MM.1S (cell line): ENCODE measurements around the gene ATP8B2.
"Not testable (repeated sequence)": the region's sequence is repeated elsewhere in the genome, so short reads cannot be mapped to it uniquely, and the experiment has no call there.

Experiments
- DNase-seq: peaks from one replicate; pipeline ENCODE4 v3.0.0-alpha.2; 2015
- H2AFZ ChIP-seq: fragments of 300-600 bp; sonication (generic); 2 replicates; pipeline ENCODE4 v1.6.0; 2016; ENCODE audit warnings: antibody characterized with exemption, low read length
- H3F3A ChIP-seq: fragments of 300-600 bp; sonication (generic); 2 replicates; pipeline ENCODE4 v1.6.1; 2016; ENCODE audit warnings: mild to moderate bottlenecking, antibody characterized with exemption, low read length, moderate library complexity, mixed read lengths; ENCODE audit not compliant: insufficient read depth
- H3K27ac ChIP-seq: fragments of 300-600 bp; sonication (generic); 2 replicates; pipeline ENCODE4 v1.5.1; 2016; ENCODE audit warnings: mild to moderate bottlenecking, low read length
- H3K27me3 ChIP-seq: fragments of 300-600 bp; sonication (generic); replicated peaks from 2 replicates; pipeline ENCODE4 v1.6.0; 2016; ENCODE audit warnings: low read length; ENCODE audit not compliant: insufficient read depth
- H3K36me3 ChIP-seq: fragments of 300-600 bp; sonication (generic); replicated peaks from 2 replicates; pipeline ENCODE4 v1.6.1; 2016; ENCODE audit warnings: mild to moderate bottlenecking, low read length, mixed read lengths; ENCODE audit not compliant: insufficient read depth
- H3K4me1 ChIP-seq: fragments of 300-600 bp; sonication (generic); 2 replicates; pipeline ENCODE4 v1.6.1; 2016; ENCODE audit warnings: low read length, mixed read lengths
- H3K4me2 ChIP-seq: fragments of 300-600 bp; sonication (generic); 2 replicates; pipeline ENCODE4 v1.6.0; 2016; ENCODE audit warnings: low read depth, low read length
- H3K4me3 ChIP-seq: fragments of 300-600 bp; sonication (generic); 2 replicates; pipeline ENCODE4 v1.5.1; 2016; ENCODE audit warnings: low read length, mixed read lengths
- H3K79me2 ChIP-seq: fragments of 300-600 bp; sonication (generic); 2 replicates; pipeline ENCODE4 v1.6.1; 2016; ENCODE audit warnings: mixed run types, low read length, mixed read lengths
- H3K9ac ChIP-seq: fragments of 300-600 bp; sonication (generic); 2 replicates; pipeline ENCODE4 v1.6.1; 2016; ENCODE audit warnings: low read length, mixed read lengths
- H3K9me2 ChIP-seq: fragments of 300-600 bp; sonication (generic); replicated peaks from 2 replicates; pipeline ENCODE4 v1.6.1; 2016; ENCODE audit warnings: mild to moderate bottlenecking, low read length, mixed read lengths; ENCODE audit not compliant: insufficient read depth
- H3K9me3 ChIP-seq: fragments of 300-600 bp; sonication (generic); replicated peaks from 2 replicates; pipeline ENCODE4 v1.6.1; 2016; ENCODE audit warnings: mild to moderate bottlenecking, low read length, mixed read lengths; ENCODE audit not compliant: insufficient read depth
- H4K20me1 ChIP-seq: fragments of 300-600 bp; sonication (generic); 2 replicates; pipeline ENCODE4 v1.6.1; 2016; ENCODE audit warnings: mild to moderate bottlenecking, low read length, moderate library complexity, mixed read lengths; ENCODE audit not compliant: insufficient read depth
- CTCF ChIP-seq: fragments of 300-600 bp; sonication (generic); IDR thresholded peaks from 2 replicates; pipeline ENCODE4 v1.5.1; 2016; ENCODE audit warnings: antibody characterized with exemption, low read length, mixed read lengths
- EZH2 ChIP-seq: fragments of 300-600 bp; sonication (generic); optimal IDR thresholded peaks from 2 replicates; pipeline ENCODE3; 2017; ENCODE audit warnings: low read depth, mild to moderate bottlenecking, antibody characterized with exemption, low read length, mixed read lengths
- EZH2phosphoT487 ChIP-seq: fragments of 300-600 bp; sonication (generic); IDR thresholded peaks from 2 replicates; pipeline ENCODE4 v1.6.1; 2018; ENCODE audit warnings: antibody characterized with exemption, low read length

The ATP8B2 gene

DNA sequence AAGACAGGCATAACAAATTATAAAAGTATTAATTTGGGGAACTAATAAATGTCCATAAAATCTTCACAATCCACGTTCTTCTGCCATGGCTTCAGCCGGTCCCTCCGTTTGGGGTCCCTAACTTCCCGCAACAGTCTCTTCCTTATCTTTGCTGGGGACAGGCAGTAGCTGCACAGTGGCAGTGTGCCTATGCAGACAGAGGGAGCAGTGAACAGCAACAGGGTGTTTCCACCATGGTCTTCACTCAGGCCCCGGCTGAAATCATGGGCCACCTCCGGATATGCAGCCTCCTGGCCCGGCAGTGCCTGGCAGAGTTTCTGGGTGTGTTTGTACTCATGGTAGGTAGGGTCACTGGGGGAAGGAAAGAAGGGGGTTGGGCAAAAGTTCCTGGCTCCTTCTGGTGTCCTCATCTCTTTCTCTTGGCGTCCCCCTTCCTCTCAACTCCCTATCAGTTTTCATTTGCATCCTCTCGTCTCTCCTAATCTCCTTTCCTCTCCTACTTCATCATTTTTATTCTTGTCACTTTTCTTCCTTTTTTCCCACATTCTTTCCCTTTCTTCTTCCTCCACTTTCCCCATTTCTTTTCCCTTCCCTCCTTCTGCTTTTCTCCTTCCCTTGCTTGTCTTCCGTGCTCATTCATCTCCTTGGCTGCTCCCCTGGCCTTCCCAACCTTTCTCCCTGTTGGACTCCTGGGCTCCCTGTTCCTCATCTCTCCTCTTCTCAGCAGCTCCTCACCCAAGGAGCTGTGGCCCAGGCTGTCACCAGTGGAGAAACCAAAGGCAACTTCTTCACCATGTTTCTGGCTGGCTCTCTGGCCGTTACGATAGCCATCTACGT, 12.9 kb upstream of the ATP8B2 start:
- not testable (repeated sequence) for H3K9me3 ChIP-seq, H4K20me1 ChIP-seq, H3F3A ChIP-seq, H3K79me2 ChIP-seq, H3K27ac ChIP-seq, H3K9me2 ChIP-seq, H2AFZ ChIP-seq, H3K36me3 ChIP-seq, H3K4me1 ChIP-seq, H3K4me3 ChIP-seq, DNase-seq, H3K27me3 ChIP-seq, H3K4me2 ChIP-seq, H3K9ac ChIP-seq

DNA sequence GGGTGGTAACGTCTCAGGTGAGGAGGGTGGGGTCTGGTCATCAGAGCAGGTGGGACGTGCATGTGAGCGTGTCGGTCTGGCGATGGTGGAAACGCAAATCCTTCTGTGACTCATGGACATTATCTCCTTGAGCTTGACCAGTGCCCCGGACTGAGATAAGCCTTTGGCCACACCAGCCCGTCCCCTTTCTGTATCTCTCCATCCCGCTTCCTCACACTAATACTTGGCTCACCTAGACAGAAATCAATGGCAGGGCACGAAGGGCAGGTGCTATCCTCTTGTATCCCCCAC, 12.3 kb upstream of the ATP8B2 start:
- Histone ChIP-seq H3K27ac (no peak overlapping the region), H3K9me3 (no peaks in the 10 kb centered on the region)

GRCh38 chr1:154314226-154314625, 11.1 kb upstream of the ATP8B2 start:
- H3F3A ChIP-seq, H3K4me1 ChIP-seq, H3K9me3 ChIP-seq, H3K36me3 ChIP-seq, H3K4me2 ChIP-seq, H3K4me3 ChIP-seq, H4K20me1 ChIP-seq, H3K9me2 ChIP-seq, H2AFZ ChIP-seq, H3K9ac ChIP-seq, DNase-seq, H3K27me3 ChIP-seq, H3K27ac ChIP-seq, H3K79me2 ChIP-seq: not testable (repeated sequence)

More for the DNA sequence above, 12.3 kb upstream of the ATP8B2 start:
- Histone ChIP-seq H2AFZ (no peak overlapping the region), H3K4me3 (no peak overlapping the region), H3K4me1 (no peaks in the 10 kb centered on the region), H3K27me3 (no peaks in the 10 kb centered on the region), H3F3A (no peaks in the 10 kb centered on the region), H3K9ac (no peak overlapping the region), H4K20me1 (no peaks in the 10 kb centered on the region), H3K4me2 (no peak overlapping the region), H3K79me2 (no peaks in the 10 kb centered on the region), H3K9me2 (no peaks in the 10 kb centered on the region), H3K36me3 (no peaks in the 10 kb centered on the region)
- TF ChIP-seq EZH2phosphoT487 = no peak
- no peak for TF ChIP-seq EZH2
- TF ChIP-seq CTCF = no peak
- no peak for DNase-seq

GRCh38 chr1:154316704-154317103, 8.6 kb upstream of the ATP8B2 start:
- no peak for DNase-seq
- no peaks in the 10 kb centered on the region for H3K79me2 ChIP-seq
- H3K4me1 ChIP-seq = no peaks in the 10 kb centered on the region

More at GRCh38 chr1:154316704-154317103, 8.6 kb upstream of the ATP8B2 start:
- Histone ChIP-seq H4K20me1 (no peaks in the 10 kb centered on the region), H3K9me3 (no peaks in the 10 kb centered on the region), H2AFZ (no peak overlapping the region), H3K4me2 (no peak overlapping the region), H3F3A (no peaks in the 10 kb centered on the region), H3K36me3 (no peaks in the 10 kb centered on the region), H3K4me3 (no peak overlapping the region), H3K27me3 (no peaks in the 10 kb centered on the region), H3K27ac (no peak overlapping the region), H3K9ac (no peak overlapping the region), H3K9me2 (no peaks in the 10 kb centered on the region)
- TF ChIP-seq CTCF = no peak
- TF ChIP-seq EZH2phosphoT487 = no peak
- no peak for TF ChIP-seq EZH2
